Measurements from ENCODE around the gene ACAD8.

Gene ACAD8

DNA sequence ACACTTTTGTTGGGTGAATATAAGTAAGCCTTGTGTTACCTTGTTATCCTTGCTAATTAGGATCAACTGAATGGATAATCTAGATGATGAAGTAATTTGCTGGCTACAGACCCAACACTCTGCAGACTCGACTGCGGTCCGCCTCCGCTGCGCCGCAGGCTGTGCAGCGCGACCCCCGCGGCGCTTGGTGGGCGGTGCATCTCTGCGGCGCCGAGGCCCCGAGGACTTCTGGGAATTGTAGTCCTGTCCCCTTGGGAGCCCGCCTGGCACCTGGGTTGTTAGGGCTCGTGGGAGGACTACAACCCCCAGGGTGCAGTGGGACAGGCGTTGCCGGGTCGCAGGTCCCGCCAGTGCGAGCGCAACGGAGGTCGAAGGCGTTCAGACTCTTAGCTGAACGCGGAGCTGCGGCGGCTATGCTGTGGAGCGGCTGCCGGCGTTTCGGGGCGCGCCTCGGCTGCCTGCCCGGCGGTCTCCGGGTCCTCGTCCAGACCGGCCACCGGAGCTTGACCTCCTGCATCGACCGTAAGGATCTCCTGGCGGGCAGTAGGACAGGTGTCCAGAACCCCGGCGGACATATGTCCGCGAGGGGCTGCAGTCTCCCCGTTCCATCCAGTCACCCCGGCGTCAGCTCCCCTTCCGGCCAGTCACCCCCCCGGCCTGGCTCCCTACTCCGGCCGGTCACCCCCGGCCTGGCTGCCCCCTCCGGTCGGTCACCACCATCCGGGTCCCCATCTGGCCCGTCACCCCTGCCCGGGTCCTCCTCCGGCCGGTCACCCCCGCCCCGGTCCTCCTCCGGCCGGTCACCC, at the start of gene ACAD8, which contains the start of gene THYN1:
TSS of gene ACAD8 (plus strand) at position 381 of the 806 bp plus-strand sequence. CDS start at position 414, 33 bp downstream.
TSS of gene THYN1 (minus strand) at position 165 of the 806 bp plus-strand sequence. CDS start 470 bp downstream, outside the sequence.
- peak within 1 kb of the TSS; percentile 46 for H3K9ac ChIP-seq (ENCODE audit: low read length)
- no peaks in the 10 kb centered on the region for H3K27me3 ChIP-seq (ENCODE audit: control insufficient read depth, insufficient read depth, low read length)
- peaks cover 17% of the 10 kb centered on the region for H3K36me3 ChIP-seq (ENCODE audit: control insufficient read depth, insufficient read depth, low read length)
- H3K4me3 ChIP-seq (ENCODE audit: low read length), result peak within 1 kb of the TSS; percentile 96
- peaks cover 10% of the 10 kb centered on the region for H3K4me1 ChIP-seq (ENCODE audit: control insufficient read depth, insufficient read depth, low read length)
- H3K27ac ChIP-seq (ENCODE audit: low read depth, low read length), result peak within 1 kb of the TSS; percentile 61

DNA sequence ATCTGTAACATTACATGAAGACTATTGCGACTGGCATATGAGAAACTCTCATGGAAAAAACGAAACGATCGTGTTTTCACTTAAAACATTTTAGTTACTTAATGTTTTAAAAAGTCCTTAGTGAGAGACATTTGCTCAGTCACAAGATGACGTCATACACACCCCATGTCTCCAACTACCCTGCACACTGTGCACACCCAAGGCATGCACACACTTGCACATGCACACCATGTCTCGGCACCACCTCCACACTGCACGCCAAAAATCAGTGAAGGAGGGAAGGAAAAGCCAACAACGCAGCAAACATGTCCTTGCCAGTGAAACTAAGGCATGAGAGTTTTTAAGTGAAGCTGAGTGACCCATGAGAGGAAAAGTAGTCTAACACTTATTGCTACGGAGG, 47.6 kb upstream of the ACAD8 start:
- H3K4me3 ChIP-seq (ENCODE audit: low read length), result no peak overlapping the region
- H3K36me3 ChIP-seq (ENCODE audit: control insufficient read depth, insufficient read depth, low read length), result peaks cover 3% of the 10 kb centered on the region
- no peaks in the 10 kb centered on the region for H3K27me3 ChIP-seq (ENCODE audit: control insufficient read depth, insufficient read depth, low read length)
- no peaks in the 10 kb centered on the region for H3K4me1 ChIP-seq (ENCODE audit: control insufficient read depth, insufficient read depth, low read length)
- no peak overlapping the region for H3K27ac ChIP-seq (ENCODE audit: low read depth, low read length)
- no peak overlapping the region for H3K9ac ChIP-seq (ENCODE audit: low read length)

DNA sequence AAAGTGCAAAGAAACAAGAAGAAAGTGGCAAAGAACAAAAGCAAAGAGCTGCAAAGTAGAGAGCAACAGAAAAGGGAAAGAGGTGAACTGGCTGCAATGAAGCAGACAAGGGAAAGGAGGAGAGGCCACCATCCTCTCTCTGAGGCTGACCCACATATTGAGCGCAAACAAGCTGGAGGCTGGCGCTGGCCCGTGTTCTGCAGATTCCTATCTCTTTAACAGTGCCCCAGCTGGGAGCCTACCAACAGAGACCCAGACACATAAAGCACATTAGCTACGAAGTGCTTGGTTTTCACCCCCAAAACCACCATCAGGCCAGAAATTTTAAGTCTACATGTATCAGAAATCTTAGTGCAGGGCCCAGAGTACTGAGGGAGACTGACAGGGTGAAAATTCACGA, 47.2 kb upstream of the ACAD8 start:
- Histone ChIP-seq H3K9ac (ENCODE audit: low read length) (no peak overlapping the region), H3K27me3 (ENCODE audit: control insufficient read depth, insufficient read depth, low read length) (no peaks in the 10 kb centered on the region), H3K36me3 (ENCODE audit: control insufficient read depth, insufficient read depth, low read length) (peaks cover 3% of the 10 kb centered on the region), H3K4me1 (ENCODE audit: control insufficient read depth, insufficient read depth, low read length) (no peaks in the 10 kb centered on the region), H3K4me3 (ENCODE audit: low read length) (no peak overlapping the region), H3K27ac (ENCODE audit: low read depth, low read length) (no peak overlapping the region)

DNA sequence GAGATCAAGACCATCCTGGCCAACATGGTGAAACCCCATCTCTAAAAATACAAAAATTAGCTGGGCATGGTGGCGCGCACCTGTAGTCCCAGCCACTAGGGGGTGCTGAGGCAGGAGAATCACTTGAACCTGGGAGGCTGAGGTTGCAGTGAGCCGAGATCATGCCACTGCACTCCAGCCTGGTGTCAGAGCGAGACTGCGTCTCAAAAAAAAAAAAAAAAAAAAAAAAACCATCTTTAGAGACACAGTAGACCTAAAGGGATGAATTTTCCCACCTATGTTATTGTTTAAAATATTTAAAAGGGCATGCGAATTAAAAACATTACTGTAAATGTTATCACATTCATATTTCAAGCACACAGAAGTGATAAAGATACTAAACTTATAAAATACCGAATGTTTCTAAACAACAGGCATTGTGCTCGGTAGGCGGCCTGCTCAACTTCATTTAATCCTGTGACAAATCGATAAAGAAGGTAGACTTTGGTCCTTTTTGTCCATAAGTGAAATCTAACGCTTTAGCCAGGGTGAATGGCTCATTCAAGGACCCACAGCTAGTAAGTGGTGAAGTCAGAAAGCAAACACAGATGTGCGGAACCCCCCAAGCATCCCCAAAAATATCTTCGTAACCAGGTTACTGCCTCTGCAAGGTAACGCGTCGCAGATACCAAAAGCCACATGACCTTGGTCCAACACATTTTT, 45.7 kb upstream of the ACAD8 start:
- Histone ChIP-seq H3K36me3 (ENCODE audit: control insufficient read depth, insufficient read depth, low read length) (peaks cover 3% of the 10 kb centered on the region), H3K9ac (ENCODE audit: low read length) (no peak overlapping the region), H3K4me1 (ENCODE audit: control insufficient read depth, insufficient read depth, low read length) (no peaks in the 10 kb centered on the region), H3K4me3 (ENCODE audit: low read length) (no peak overlapping the region), H3K27me3 (ENCODE audit: control insufficient read depth, insufficient read depth, low read length) (no peaks in the 10 kb centered on the region), H3K27ac (ENCODE audit: low read depth, low read length) (no peak overlapping the region)

DNA sequence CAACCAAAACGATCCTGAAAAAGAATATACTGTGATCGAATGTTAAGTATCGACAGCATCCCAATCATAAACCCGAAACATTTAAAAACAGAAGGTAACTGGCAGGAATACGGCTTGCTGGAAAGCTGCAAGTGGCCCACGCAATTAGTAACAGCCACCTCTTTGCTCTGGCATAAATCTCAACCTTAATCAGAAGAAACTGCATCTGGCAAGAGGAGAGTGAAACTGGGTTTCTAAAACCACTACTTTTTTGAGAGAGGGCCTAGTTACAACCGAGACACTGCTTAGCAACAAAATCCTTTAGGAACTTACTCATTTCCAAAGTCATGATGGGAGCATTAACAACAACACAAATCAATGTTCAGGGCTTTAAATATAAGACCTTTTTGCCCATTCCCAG, 37.5 kb upstream of the ACAD8 start:
- H3K4me1 ChIP-seq (ENCODE audit: control insufficient read depth, insufficient read depth, low read length), result no peaks in the 10 kb centered on the region
- no peaks in the 10 kb centered on the region for H3K27me3 ChIP-seq (ENCODE audit: control insufficient read depth, insufficient read depth, low read length)
- no peak overlapping the region for H3K27ac ChIP-seq (ENCODE audit: low read depth, low read length)
- H3K4me3 ChIP-seq (ENCODE audit: low read length), result no peak overlapping the region
- H3K36me3 ChIP-seq (ENCODE audit: control insufficient read depth, insufficient read depth, low read length), result peaks cover 2% of the 10 kb centered on the region
- H3K9ac ChIP-seq (ENCODE audit: low read length), result no peak overlapping the region

DNA sequence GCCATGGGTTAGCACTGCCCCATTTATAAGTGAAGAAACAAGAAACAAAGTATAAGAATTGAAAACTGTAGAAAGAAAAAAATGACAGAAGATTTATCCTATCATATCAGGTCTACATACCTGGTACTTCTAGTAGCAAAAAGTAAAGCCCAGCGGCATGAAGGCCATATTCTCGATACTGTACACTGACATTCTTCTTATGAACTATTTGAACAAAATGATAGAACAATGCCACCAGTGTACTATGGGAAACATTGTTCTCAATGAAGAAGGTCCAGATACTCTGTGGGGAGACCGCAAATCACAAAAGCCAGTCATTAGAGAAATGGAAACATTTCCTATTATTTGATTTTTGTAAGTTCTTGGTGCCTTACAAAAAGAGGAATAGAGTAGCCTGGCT, 36.6 kb upstream of the ACAD8 start:
- H3K4me3 ChIP-seq (ENCODE audit: low read length), result no peak overlapping the region
- no peaks in the 10 kb centered on the region for H3K4me1 ChIP-seq (ENCODE audit: control insufficient read depth, insufficient read depth, low read length)
- no peaks in the 10 kb centered on the region for H3K27me3 ChIP-seq (ENCODE audit: control insufficient read depth, insufficient read depth, low read length)
- no peak overlapping the region for H3K27ac ChIP-seq (ENCODE audit: low read depth, low read length)
- peaks cover 2% of the 10 kb centered on the region for H3K36me3 ChIP-seq (ENCODE audit: control insufficient read depth, insufficient read depth, low read length)
- H3K9ac ChIP-seq (ENCODE audit: low read length), result no peak overlapping the region

DNA sequence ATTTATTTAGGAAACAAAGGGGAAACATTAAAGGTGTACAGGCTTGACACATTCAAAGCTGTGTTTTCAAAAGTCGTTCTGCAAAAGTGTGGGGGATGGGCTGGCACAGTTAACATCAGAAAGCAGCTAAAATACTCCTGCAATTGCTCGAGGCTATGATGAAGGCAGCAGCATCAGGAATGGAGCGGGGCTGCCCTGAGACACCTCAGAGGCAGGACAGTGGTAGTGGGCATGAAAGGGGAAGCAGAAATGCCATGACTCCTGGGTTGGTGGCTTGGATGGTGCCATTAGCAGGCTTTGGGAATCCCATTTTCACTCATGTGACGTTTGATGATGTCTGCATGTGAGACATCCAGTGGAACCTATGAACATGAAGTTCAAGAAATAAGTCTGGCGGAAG, 30.2 kb upstream of the ACAD8 start:
- H3K27ac ChIP-seq (ENCODE audit: low read depth, low read length), result no peak overlapping the region
- peak overlapping the region; percentile 75 for H3K4me3 ChIP-seq (ENCODE audit: low read length)
- H3K36me3 ChIP-seq (ENCODE audit: control insufficient read depth, insufficient read depth, low read length), result no peaks in the 10 kb centered on the region
- no peaks in the 10 kb centered on the region for H3K27me3 ChIP-seq (ENCODE audit: control insufficient read depth, insufficient read depth, low read length)
- H3K9ac ChIP-seq (ENCODE audit: low read length), result no peak overlapping the region
- H3K4me1 ChIP-seq (ENCODE audit: control insufficient read depth, insufficient read depth, low read length), result peaks cover 11% of the 10 kb centered on the region

DNA sequence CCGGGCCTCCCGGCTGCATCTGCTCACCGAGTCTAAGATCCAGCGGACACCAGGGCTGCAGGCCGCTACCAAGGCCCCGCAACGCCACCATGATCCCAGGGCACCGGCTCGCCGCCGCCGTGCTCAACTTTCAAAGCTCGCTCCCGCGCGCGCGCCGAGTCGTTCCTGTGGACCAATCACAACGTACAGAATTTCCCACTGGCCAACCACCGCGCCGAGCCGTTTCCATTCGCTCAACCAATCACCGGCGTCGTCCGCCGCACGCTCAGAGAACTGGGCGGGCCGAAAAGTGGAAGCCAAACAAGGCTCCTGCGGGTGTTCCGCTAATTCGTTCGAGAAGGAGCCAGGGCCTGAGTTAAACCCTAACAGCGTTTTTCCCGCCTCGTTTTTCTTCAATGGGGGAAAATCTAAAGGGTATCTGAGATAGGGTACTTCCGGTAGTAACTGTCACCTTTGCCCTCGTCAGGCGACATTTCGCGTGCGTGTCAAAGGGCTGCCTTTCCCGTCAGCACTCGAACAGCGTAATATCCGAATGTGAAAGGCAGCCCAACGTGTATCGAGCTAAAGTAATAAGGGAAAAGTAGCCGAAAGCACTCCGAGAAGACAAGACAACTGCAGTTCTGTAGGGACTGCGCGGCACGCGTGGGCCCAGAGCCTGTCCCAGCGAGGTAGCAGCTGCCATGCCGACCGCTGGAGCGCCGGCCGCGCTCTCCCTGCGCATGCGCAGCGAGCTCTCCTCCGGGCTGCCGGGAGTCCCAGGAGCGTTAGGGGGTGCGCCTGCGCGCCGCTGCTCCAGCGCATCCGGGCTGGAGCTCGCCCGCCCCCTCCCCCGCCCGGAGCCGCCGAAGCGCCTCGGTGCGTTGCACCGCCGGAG, 29.3 kb upstream of the ACAD8 start, which contains the start of the genes NCAPD3 and VPS26B:
TSS of gene NCAPD3 (minus strand) at position 132 of the 874 bp plus-strand sequence. CDS start at position 91, 41 bp downstream.
TSS of gene VPS26B (plus strand) at position 836 of the 874 bp plus-strand sequence. CDS start 452 bp downstream, outside the sequence.
- Histone ChIP-seq H3K36me3 (ENCODE audit: control insufficient read depth, insufficient read depth, low read length) (no peaks in the 10 kb centered on the region), H3K9ac (ENCODE audit: low read length) (peak within 1 kb of the TSS; percentile 92), H3K4me3 (ENCODE audit: low read length) (peak within 1 kb of the TSS; percentile 99), H3K27me3 (ENCODE audit: control insufficient read depth, insufficient read depth, low read length) (no peaks in the 10 kb centered on the region), H3K27ac (ENCODE audit: low read depth, low read length) (peak within 1 kb of the TSS; percentile 97), H3K4me1 (ENCODE audit: control insufficient read depth, insufficient read depth, low read length) (peaks cover 11% of the 10 kb centered on the region)

DNA sequence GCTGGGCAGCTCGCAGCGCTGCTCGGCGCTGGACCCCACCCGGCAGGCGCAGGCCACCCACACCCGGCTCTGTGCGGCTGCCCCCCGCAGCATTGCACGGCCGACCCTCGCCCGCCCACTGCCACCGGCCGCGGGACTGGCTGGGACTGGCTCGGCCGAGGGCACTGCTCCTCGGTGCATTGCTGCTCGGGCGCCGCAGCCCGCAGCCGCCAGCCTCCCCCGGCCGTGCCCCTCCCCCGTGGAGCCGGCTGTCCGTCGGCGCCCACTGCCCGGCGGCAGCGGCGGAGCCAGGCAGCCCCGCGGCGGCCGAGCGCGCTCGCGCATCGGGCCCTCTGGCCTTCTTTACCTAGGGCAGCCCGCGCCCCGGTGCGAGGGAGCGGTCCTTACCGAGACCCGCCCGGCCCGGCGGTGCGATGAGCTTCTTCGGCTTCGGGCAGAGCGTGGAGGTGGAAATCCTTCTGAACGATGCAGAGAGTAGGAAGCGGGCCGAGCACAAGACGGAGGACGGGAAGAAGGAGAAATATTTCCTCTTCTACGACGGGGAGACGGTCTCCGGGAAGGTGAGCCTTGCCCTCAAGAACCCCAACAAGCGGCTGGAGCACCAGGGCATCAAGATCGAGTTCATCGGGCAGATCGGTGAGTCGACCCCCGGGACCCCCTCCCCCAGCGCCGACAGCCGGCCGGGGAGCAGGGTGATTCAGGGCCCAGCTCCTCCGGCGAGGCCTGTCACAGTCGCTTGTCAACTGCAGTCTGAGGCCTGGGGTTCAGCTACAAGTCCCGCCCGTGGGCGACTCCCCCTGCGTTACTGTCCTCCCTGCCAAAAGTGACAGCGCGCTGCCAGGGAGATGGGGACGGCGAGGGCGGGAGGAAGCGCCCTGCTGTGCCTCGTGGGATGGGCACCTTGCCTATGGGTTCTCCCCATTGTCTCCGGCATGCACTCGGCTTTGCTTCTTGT, 28.4 kb upstream of the ACAD8 start:
- Histone ChIP-seq H3K27me3 (ENCODE audit: control insufficient read depth, insufficient read depth, low read length) (no peaks in the 10 kb centered on the region), H3K36me3 (ENCODE audit: control insufficient read depth, insufficient read depth, low read length) (no peaks in the 10 kb centered on the region), H3K4me3 (ENCODE audit: low read length) (peak overlapping the region; percentile 93), H3K9ac (ENCODE audit: low read length) (peak overlapping the region; percentile 92), H3K27ac (ENCODE audit: low read depth, low read length) (peak overlapping the region; percentile 97), H3K4me1 (ENCODE audit: control insufficient read depth, insufficient read depth, low read length) (peaks cover 11% of the 10 kb centered on the region)

DNA sequence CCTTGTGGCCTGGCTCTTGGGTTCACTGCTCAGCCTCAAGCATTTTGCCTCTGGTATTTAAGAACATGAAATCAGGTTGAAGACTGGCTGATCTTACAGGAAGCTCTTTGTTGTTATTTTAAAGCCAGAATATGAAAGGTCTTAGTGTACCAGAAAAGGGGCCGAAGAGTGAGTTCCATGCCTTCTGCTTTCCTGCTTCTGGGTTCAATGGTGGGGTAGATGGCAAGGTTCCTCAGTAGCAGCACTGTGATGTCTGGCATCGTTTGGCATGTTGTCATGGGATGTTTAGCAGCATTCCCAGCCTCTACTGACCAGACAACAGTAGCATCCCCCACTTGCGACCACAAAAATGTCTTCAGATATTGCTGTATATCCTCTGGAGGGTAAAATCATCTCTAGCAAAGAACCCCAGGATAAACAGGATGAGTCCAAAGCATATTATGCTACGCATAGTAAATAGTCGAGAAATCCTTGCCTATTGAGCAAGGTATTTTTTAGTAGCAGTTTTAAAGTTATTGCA, 26.5 kb upstream of the ACAD8 start:
- Histone ChIP-seq H3K27me3 (ENCODE audit: control insufficient read depth, insufficient read depth, low read length) (no peaks in the 10 kb centered on the region), H3K4me1 (ENCODE audit: control insufficient read depth, insufficient read depth, low read length) (peaks cover 11% of the 10 kb centered on the region), H3K36me3 (ENCODE audit: control insufficient read depth, insufficient read depth, low read length) (no peaks in the 10 kb centered on the region), H3K9ac (ENCODE audit: low read length) (no peak overlapping the region), H3K27ac (ENCODE audit: low read depth, low read length) (no peak overlapping the region), H3K4me3 (ENCODE audit: low read length) (no peak overlapping the region)

DNA sequence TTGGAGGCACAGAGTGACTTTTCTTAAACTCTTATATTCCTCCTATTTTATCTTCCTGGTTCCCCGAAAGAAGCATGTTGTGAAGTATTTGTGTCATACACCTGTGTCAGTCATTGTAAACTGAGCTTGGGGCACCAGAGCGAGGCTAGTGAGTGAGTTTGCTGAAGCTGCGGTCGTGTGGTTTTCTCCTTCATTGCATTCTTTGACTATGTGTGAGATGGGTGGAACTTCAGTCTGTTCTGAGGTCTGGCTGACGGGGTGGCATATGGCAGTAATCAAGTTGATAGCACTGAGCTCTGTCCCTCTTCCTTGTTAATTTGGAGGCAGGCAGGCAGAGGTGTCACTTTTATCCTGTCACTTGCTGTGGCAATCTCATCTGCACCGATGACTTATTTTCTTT, 24.7 kb upstream of the ACAD8 start:
- Histone ChIP-seq H3K4me3 (ENCODE audit: low read length) (no peak overlapping the region), H3K36me3 (ENCODE audit: control insufficient read depth, insufficient read depth, low read length) (no peaks in the 10 kb centered on the region), H3K27ac (ENCODE audit: low read depth, low read length) (no peak overlapping the region), H3K9ac (ENCODE audit: low read length) (no peak overlapping the region), H3K27me3 (ENCODE audit: control insufficient read depth, insufficient read depth, low read length) (no peaks in the 10 kb centered on the region), H3K4me1 (ENCODE audit: control insufficient read depth, insufficient read depth, low read length) (peaks cover 6% of the 10 kb centered on the region)

Measured in rectal smooth muscle tissue (tissue), 1 donor.